Measurements from ENCODE around the gene PTPRO.
"Not testable (repeated sequence)": the region's sequence is repeated elsewhere in the genome, so short reads cannot be mapped to it uniquely, and the experiment has no call there.

The PTPRO gene

GRCh38 chr12:15602051-15602672, 279.9 kb downstream of the PTPRO start:
- no peak for DNase-seq (ENCODE audit: low read depth in 2 of 2)

- DNase-seq (ENCODE audit: low read depth in 2 of 2): no peak
Measured at GRCh38 chr12:15603474-15604085, 281.3 kb downstream of the PTPRO start.

- DNase-seq (ENCODE audit: low read depth in 2 of 2): no peak
Measured at GRCh38 chr12:15605881-15606590, 283.7 kb downstream of the PTPRO start.

GRCh38 chr12:15608406-15608805, 286.1 kb downstream of the PTPRO start:
- DNase-seq (ENCODE audit: low read depth in 2 of 2): no peak

GRCh38 chr12:15608941-15609340, 286.6 kb downstream of the PTPRO start:
- no peak for DNase-seq (ENCODE audit: low read depth in 2 of 2)

- no peak for DNase-seq (ENCODE audit: low read depth in 2 of 2)
Measured at GRCh38 chr12:15613981-15614380, 291.7 kb downstream of the PTPRO start.

- DNase-seq (ENCODE audit: low read depth in 2 of 2): not testable (repeated sequence)
Measured at GRCh38 chr12:15616495-15616894, 294.2 kb downstream of the PTPRO start.

GRCh38 chr12:15620741-15621539, 298.6 kb downstream of the PTPRO start:
- DNase-seq (ENCODE audit: low read depth in 2 of 2): no peak

GRCh38 chr12:15625075-15625474, 302.8 kb downstream of the PTPRO start:
- no peak for DNase-seq (ENCODE audit: low read depth in 2 of 2)

- no peak for DNase-seq (ENCODE audit: low read depth in 2 of 2)
Measured at GRCh38 chr12:15627995-15628945, 306.0 kb downstream of the PTPRO start.

- no peak for DNase-seq (ENCODE audit: low read depth in 2 of 2)
Measured at GRCh38 chr12:15629108-15629507, 306.8 kb downstream of the PTPRO start.

- DNase-seq (ENCODE audit: low read depth in 2 of 2): no peak
Measured at GRCh38 chr12:15629761-15630160, 307.5 kb downstream of the PTPRO start.

- DNase-seq (ENCODE audit: low read depth in 2 of 2): no peak
Measured at GRCh38 chr12:15631007-15631715, 308.9 kb downstream of the PTPRO start.

- no peak for DNase-seq (ENCODE audit: low read depth in 2 of 2)
Measured at GRCh38 chr12:15632708-15633107, 310.4 kb downstream of the PTPRO start.

GRCh38 chr12:15633201-15633600, 310.9 kb downstream of the PTPRO start:
- DNase-seq (ENCODE audit: low read depth in 2 of 2): no peak

GRCh38 chr12:15634010-15634683, 311.8 kb downstream of the PTPRO start:
- no peak for DNase-seq (ENCODE audit: low read depth in 2 of 2)

GRCh38 chr12:15636060-15636890, 314.0 kb downstream of the PTPRO start:
- no peak for DNase-seq (ENCODE audit: low read depth in 2 of 2)

GRCh38 chr12:15638231-15638630, 315.9 kb downstream of the PTPRO start:
- no peak for DNase-seq (ENCODE audit: low read depth in 2 of 2)

- DNase-seq (ENCODE audit: low read depth in 2 of 2): no peak
Measured at GRCh38 chr12:15644700-15645099, 322.4 kb downstream of the PTPRO start.

All from stimulated activated CD4-positive, alpha-beta T cell treated with anti-CD3 and anti-CD28 coated beads, Interleukin-12 subunit alpha, Interleukin-12 subunit beta, amount 100 ng/mL, for 24 hours (primary cell).